GM23338 (cell line): Measurements from ENCODE around the gene COX4I1. TPM values are rescaled to one million over a fixed set of nuclear protein-coding genes. Genes with fewer than 3 reads are reported as not detected.

ENCODE experiments used
- ATAC-seq: fragments of 200-7000 bp; cut with Tn5 transposase; 3 replicates; pipeline ENCODE4 v1.9.1; 2020
- DNase-seq: peaks from one replicate; pipeline ENCODE4 v3.0.0-alpha.2; 2015; ENCODE audit warnings: low spot score
- H2AFZ ChIP-seq: fragments of 200-600 bp; sonication (generic); 2 replicates; pipeline ENCODE4 v1.8.0; 2016; ENCODE audit warnings: antibody characterized with exemption, mild to moderate bottlenecking, moderate library complexity
- H3F3A ChIP-seq: fragments of 200-600 bp; sonication (generic); replicated peaks from 2 replicates; pipeline ENCODE4 v1.8.0; 2017; ENCODE audit warnings: antibody characterized with exemption, mixed run types, low read depth
- H3K27ac ChIP-seq: fragments of 200-600 bp; sonication (generic); 2 replicates; pipeline ENCODE4 v1.6.1; 2016; ENCODE audit warnings: low read depth
- H3K27me3 ChIP-seq: fragments of 200-600 bp; sonication (generic); 2 replicates; pipeline ENCODE4 v1.8.0; 2016; ENCODE audit warnings: mild to moderate bottlenecking, mixed run types, moderate library complexity; ENCODE audit not compliant: insufficient read depth
- H3K36me3 ChIP-seq: fragments of 200-600 bp; sonication (generic); 2 replicates; pipeline ENCODE4 v1.8.0; 2016; ENCODE audit warnings: mild to moderate bottlenecking; ENCODE audit not compliant: insufficient read depth
- H3K4me1 ChIP-seq: fragments of 200-600 bp; sonication (generic); 2 replicates; pipeline ENCODE4 v1.8.0; 2016; ENCODE audit warnings: mild to moderate bottlenecking, moderate library complexity; ENCODE audit not compliant: insufficient read depth
- H3K4me2 ChIP-seq: fragments of 200-600 bp; sonication (generic); 2 replicates; pipeline ENCODE4 v1.7.1; 2017; ENCODE audit warnings: mixed run types
- H3K4me3 ChIP-seq: fragments of 200-600 bp; sonication (generic); 2 replicates; pipeline ENCODE4 v1.6.1; 2016; ENCODE audit warnings: mixed run types
- H3K79me2 ChIP-seq: fragments of 200-600 bp; sonication (generic); replicated peaks from 2 replicates; pipeline ENCODE4 v1.8.0; 2017; ENCODE audit warnings: mild to moderate bottlenecking; ENCODE audit not compliant: insufficient read depth
- H3K9me2 ChIP-seq: fragments of 200-600 bp; sonication (generic); 2 replicates; pipeline ENCODE4 v1.8.0; 2017; ENCODE audit not compliant: insufficient read depth
- H4K20me1 ChIP-seq: fragments of 200-600 bp; sonication (generic); replicated peaks from 2 replicates; pipeline ENCODE4 v1.8.0; 2017; ENCODE audit warnings: mild to moderate bottlenecking; ENCODE audit not compliant: insufficient read depth
- H3K27ac Mint-ChIP-seq: 2 replicates; pipeline ENCODE4 v1.8.0; 2020; ENCODE audit warnings: inconsistent platforms, mild to moderate bottlenecking, moderate library complexity, mixed read lengths
- H3K27me3 Mint-ChIP-seq: 3 replicates; pipeline ENCODE4 v1.8.0; 2022; ENCODE audit warnings: low read depth, mild to moderate bottlenecking, moderate library complexity, mixed read lengths, inconsistent platforms; ENCODE audit not compliant: insufficient read depth, poor library complexity
- H3K36me3 Mint-ChIP-seq: 3 replicates; pipeline ENCODE4 v1.8.0; 2021; ENCODE audit warnings: low read depth, mild to moderate bottlenecking, inconsistent platforms, moderate library complexity, mixed read lengths
- H3K4me1 Mint-ChIP-seq: 3 replicates; pipeline ENCODE4 v1.8.0; 2020; ENCODE audit warnings: mild to moderate bottlenecking, inconsistent platforms, mixed read lengths
- H3K4me3 Mint-ChIP-seq: 3 replicates; pipeline ENCODE4 v1.8.0; 2021; ENCODE audit warnings: moderate library complexity, mild to moderate bottlenecking, inconsistent platforms, mixed read lengths
- H3K9me3 Mint-ChIP-seq: 3 replicates; pipeline ENCODE4 v1.8.0; 2020; ENCODE audit warnings: moderate library complexity, mild to moderate bottlenecking, inconsistent platforms, mixed read lengths
- ETS1 ChIP-seq: IDR thresholded peaks from 2 replicates; pipeline ENCODE4 v1.6.1; 2016; ENCODE audit warnings: antibody characterized with exemption
- polyA plus RNA-seq: library from polyadenylated mRNA; unstranded; fragments of >200 nt; fragmentation: Nextera tagmentation; extraction: Ambion mirVana; gene quantifications from 2 replicates; pipeline ENCODE4 v1.2.1, GENCODE V29; 2016
- total RNA-seq: library from RNA; depleted of rRNA; stranded (reverse); fragments of >200 nt; shearing (Covaris generic); gene quantifications from 2 replicates; pipeline ENCODE4 v1.2.3, GENCODE V29; 2014
- TF ChIP-seq, protein P1 (sequence below): fragments of 250-450 bp; sonication (Bioruptor Pico); IDR thresholded peaks from 2 replicates; pipeline ENCODE4 v1.5.0; 2020; ENCODE audit warnings: mild to moderate bottlenecking, moderate library complexity

Gene COX4I1
- total and polyA plus RNA-seq, 2 experiments from 2014 or later, result 329 to 1,008 TPM

- peaks cover 61% of the 10 kb centered on the region for H3K79me2 ChIP-seq
- no peaks in the 10 kb centered on the region for H3F3A ChIP-seq
These were observed 13.6 kb upstream of the COX4I1 start for GRCh38 chr16:85785927-85786326.

More at GRCh38 chr16:85785927-85786326, 13.6 kb upstream of the COX4I1 start:
- H3K4me1 ChIP-seq, result no peaks in the 10 kb centered on the region
- no peak overlapping the region for H3K27ac ChIP-seq
- no peak overlapping the region for H3K4me3 ChIP-seq
- peaks cover 4% of the 10 kb centered on the region; the same call in 1 of the 3 replicates for H3K4me1 Mint-ChIP-seq
- peaks cover 52% of the 10 kb centered on the region for H3K36me3 Mint-ChIP-seq
- no peak overlapping the region for H3K27ac Mint-ChIP-seq
- H3K27me3 Mint-ChIP-seq, result no peaks in the 10 kb centered on the region
- no peaks in the 10 kb centered on the region for H3K27me3 ChIP-seq
- H3K36me3 ChIP-seq, result 0 out of 2 replicates have a peak, but pooled peaks cover 10% of the 10 kb centered on the region
- peaks cover 42% of the 10 kb centered on the region for H4K20me1 ChIP-seq
- H3K4me2 ChIP-seq, result no peak overlapping the region
- no peaks in the 10 kb centered on the region for H3K9me2 ChIP-seq
- no peak overlapping the region for H2AFZ ChIP-seq
- no peak for TF ChIP-seq ETS1
- TF ChIP-seq, protein P1, sequence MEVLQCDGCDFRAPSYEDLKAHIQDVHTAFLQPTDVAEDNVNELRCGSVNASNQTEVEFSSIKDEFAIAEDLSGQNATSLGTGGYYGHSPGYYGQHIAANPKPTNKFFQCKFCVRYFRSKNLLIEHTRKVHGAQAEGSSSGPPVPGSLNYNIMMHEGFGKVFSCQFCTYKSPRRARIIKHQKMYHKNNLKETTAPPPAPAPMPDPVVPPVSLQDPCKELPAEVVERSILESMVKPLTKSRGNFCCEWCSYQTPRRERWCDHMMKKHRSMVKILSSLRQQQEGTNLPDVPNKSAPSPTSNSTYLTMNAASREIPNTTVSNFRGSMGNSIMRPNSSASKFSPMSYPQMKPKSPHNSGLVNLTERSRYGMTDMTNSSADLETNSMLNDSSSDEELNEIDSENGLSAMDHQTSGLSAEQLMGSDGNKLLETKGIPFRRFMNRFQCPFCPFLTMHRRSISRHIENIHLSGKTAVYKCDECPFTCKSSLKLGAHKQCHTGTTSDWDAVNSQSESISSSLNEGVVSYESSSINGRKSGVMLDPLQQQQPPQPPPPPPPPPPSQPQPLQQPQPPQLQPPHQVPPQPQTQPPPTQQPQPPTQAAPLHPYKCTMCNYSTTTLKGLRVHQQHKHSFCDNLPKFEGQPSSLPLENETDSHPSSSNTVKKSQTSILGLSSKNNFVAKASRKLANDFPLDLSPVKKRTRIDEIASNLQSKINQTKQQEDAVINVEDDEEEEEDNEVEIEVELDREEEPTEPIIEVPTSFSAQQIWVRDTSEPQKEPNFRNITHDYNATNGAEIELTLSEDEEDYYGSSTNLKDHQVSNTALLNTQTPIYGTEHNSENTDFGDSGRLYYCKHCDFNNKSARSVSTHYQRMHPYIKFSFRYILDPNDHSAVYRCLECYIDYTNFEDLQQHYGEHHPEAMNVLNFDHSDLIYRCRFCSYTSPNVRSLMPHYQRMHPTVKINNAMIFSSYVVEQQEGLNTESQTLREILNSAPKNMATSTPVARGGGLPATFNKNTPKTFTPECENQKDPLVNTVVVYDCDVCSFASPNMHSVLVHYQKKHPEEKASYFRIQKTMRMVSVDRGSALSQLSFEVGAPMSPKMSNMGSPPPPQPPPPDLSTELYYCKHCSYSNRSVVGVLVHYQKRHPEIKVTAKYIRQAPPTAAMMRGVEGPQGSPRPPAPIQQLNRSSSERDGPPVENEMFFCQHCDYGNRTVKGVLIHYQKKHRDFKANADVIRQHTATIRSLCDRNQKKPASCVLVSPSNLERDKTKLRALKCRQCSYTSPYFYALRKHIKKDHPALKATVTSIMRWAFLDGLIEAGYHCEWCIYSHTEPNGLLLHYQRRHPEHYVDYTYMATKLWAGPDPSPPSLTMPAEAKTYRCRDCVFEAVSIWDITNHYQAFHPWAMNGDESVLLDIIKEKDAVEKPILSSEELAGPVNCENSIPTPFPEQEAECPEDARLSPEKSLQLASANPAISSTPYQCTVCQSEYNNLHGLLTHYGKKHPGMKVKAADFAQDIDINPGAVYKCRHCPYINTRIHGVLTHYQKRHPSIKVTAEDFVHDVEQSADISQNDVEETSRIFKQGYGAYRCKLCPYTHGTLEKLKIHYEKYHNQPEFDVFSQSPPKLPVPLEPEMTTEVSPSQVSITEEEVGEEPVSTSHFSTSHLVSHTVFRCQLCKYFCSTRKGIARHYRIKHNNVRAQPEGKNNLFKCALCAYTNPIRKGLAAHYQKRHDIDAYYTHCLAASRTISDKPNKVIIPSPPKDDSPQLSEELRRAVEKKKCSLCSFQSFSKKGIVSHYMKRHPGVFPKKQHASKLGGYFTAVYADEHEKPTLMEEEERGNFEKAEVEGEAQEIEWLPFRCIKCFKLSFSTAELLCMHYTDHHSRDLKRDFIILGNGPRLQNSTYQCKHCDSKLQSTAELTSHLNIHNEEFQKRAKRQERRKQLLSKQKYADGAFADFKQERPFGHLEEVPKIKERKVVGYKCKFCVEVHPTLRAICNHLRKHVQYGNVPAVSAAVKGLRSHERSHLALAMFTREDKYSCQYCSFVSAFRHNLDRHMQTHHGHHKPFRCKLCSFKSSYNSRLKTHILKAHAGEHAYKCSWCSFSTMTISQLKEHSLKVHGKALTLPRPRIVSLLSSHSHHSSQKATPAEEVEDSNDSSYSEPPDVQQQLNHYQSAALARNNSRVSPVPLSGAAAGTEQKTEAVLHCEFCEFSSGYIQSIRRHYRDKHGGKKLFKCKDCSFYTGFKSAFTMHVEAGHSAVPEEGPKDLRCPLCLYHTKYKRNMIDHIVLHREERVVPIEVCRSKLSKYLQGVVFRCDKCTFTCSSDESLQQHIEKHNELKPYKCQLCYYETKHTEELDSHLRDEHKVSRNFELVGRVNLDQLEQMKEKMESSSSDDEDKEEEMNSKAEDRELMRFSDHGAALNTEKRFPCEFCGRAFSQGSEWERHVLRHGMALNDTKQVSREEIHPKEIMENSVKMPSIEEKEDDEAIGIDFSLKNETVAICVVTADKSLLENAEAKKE (CRISPR knock-in tag), result no peak
- H3K4me3 Mint-ChIP-seq, result no peak overlapping the region
- ATAC-seq (no peak), DNase-seq (no peak)
- no peaks in the 10 kb centered on the region; the same call in 2 of the 3 replicates for H3K9me3 Mint-ChIP-seq
